Neural cell (in vitro differentiated cells): ENCODE data around the gene TMEM131. TPM values are rescaled to one million over a fixed set of nuclear protein-coding genes. Genes with fewer than 3 reads are reported as not detected.

Experiments
- H2AFZ ChIP-seq: fragments of 200-600, 300-800 bp; sonication (generic), shearing (Covaris generic); 2 replicates; pipeline ENCODE4 v1.6.0; 2014; ENCODE audit warnings: low read depth, mild to moderate bottlenecking, antibody characterized with exemption, low read length, moderate library complexity
- H3F3A ChIP-seq: fragments of 200-600 bp; shearing (Covaris generic); 2 replicates; pipeline ENCODE4 v1.6.1; 2016; ENCODE audit warnings: mild to moderate bottlenecking, moderate library complexity, mixed read lengths, antibody characterized with exemption, low read length; ENCODE audit not compliant: insufficient read depth, poor library complexity, severe bottlenecking
- H3K27ac ChIP-seq: fragments of 200-600, 300-800 bp; sonication (generic), shearing (Covaris generic); 2 replicates; pipeline ENCODE4 v1.5.1; 2014; ENCODE audit warnings: mild to moderate bottlenecking, low read length, moderate library complexity
- H3K27me3 ChIP-seq: fragments of 300-800, 200-600 bp; sonication (generic), shearing (Covaris generic); 2 replicates; pipeline ENCODE4 v1.6.0; 2014; ENCODE audit warnings: mild to moderate bottlenecking, low read depth, low read length, moderate library complexity; ENCODE audit not compliant: insufficient read depth
- H3K36me3 ChIP-seq: fragments of 300-800, 200-600 bp; sonication (generic), shearing (Covaris generic); 2 replicates; pipeline ENCODE4 v1.5.1; 2014; ENCODE audit warnings: mild to moderate bottlenecking, antibody characterized with exemption, low read length, moderate library complexity; ENCODE audit not compliant: insufficient read depth
- H3K4me2 ChIP-seq: fragments of 300-800, 200-600 bp; sonication (generic), shearing (Covaris generic); 2 replicates; pipeline ENCODE4 v1.6.0; 2014; ENCODE audit warnings: mild to moderate bottlenecking, low read length
- H3K4me3 ChIP-seq: fragments of 300-800, 200-600 bp; sonication (generic), shearing (Covaris generic); 2 replicates; pipeline ENCODE4 v1.5.1; 2014; ENCODE audit warnings: mild to moderate bottlenecking, low read length, moderate library complexity
- H3K79me2 ChIP-seq: fragments of 200-600 bp; shearing (Covaris generic); replicated peaks from 2 replicates; pipeline ENCODE4 v1.6.0; 2014; ENCODE audit warnings: mild to moderate bottlenecking, low read length, moderate library complexity; ENCODE audit not compliant: insufficient read depth
- H3K9ac ChIP-seq: fragments of 300-800, 200-600 bp; sonication (generic), shearing (Covaris generic); 2 replicates; pipeline ENCODE4 v1.6.1; 2016; ENCODE audit warnings: mild to moderate bottlenecking, low read length, mixed read lengths
- H3K9me2 ChIP-seq: fragments of 200-600 bp; shearing (Covaris generic); 2 replicates; pipeline ENCODE4 v1.6.1; 2016; ENCODE audit warnings: mild to moderate bottlenecking, low read length, mixed read lengths; ENCODE audit not compliant: insufficient read depth
- H3K9me3 ChIP-seq: fragments of 200-600, 300-800 bp; sonication (generic), shearing (Covaris generic); 2 replicates; pipeline ENCODE4 v1.6.1; 2016; ENCODE audit warnings: mild to moderate bottlenecking, mixed run types, low read length, moderate library complexity, mixed read lengths
- H4K20me1 ChIP-seq: fragments of 200-600 bp; shearing (Covaris generic); 2 replicates; pipeline ENCODE4 v1.6.1; 2016; ENCODE audit warnings: mild to moderate bottlenecking, mixed run types; ENCODE audit not compliant: insufficient read depth
- CTCF ChIP-seq: fragments of 450-650 bp; IDR thresholded peaks from 2 replicates; pipeline ENCODE4 v1.5.1; 2014; ENCODE audit warnings: antibody characterized with exemption, mild to moderate bottlenecking, moderate library complexity; ENCODE audit not compliant: poor library complexity, severe bottlenecking
- EP300 ChIP-seq: fragments of 450-650 bp; conservative IDR thresholded peaks from 2 replicates; pipeline ENCODE4 v1.6.1; 2014; ENCODE audit warnings: antibody characterized with exemption, mild to moderate bottlenecking, moderate library complexity; ENCODE audit not compliant: poor library complexity, severe bottlenecking
- EZH2 ChIP-seq: fragments of 200-600, 300-800 bp; shearing (Covaris generic), sonication (generic); IDR thresholded peaks from 2 replicates; pipeline ENCODE4 v1.6.1; 2014; ENCODE audit warnings: antibody characterized with exemption, low read length, borderline replicate concordance, mild to moderate bottlenecking; ENCODE audit not compliant: insufficient read depth, poor library complexity, severe bottlenecking
- MXI1 ChIP-seq: fragments of 450-650 bp; conservative IDR thresholded peaks from 2 replicates; pipeline ENCODE4 v1.6.1; 2014; ENCODE audit warnings: antibody characterized with exemption, mild to moderate bottlenecking; ENCODE audit not compliant: poor library complexity, severe bottlenecking
- POLR2AphosphoS5 ChIP-seq: IDR thresholded peaks from 2 replicates; pipeline ENCODE4 v1.6.1; 2012
- RAD21 ChIP-seq: fragments of 450-650 bp; conservative IDR thresholded peaks from 2 replicates; pipeline ENCODE4 v1.6.1; 2014; ENCODE audit warnings: antibody characterized with exemption, mild to moderate bottlenecking, moderate library complexity
- REST ChIP-seq: IDR thresholded peaks from 2 replicates; pipeline ENCODE4 v1.6.1; 2012; ENCODE audit warnings: borderline replicate concordance
- SMC3 ChIP-seq: fragments of 450-650 bp; conservative IDR thresholded peaks from 2 replicates; pipeline ENCODE4 v1.6.1; 2014; ENCODE audit warnings: antibody characterized with exemption, mild to moderate bottlenecking, moderate library complexity; ENCODE audit not compliant: poor library complexity
- TAF1 ChIP-seq: IDR thresholded peaks from 2 replicates; pipeline ENCODE4 v1.6.1; 2012; ENCODE audit warnings: low read depth
- polyA plus RNA-seq: library from polyadenylated mRNA; depleted of rRNA; stranded (reverse); fragments of >200 nt; gene quantifications from 2 replicates; pipeline ENCODE4 v1.2.3, GENCODE V29; 2014

The TMEM131 gene
- polyA plus RNA-seq, 1 donor from 2014 or later = 9.6 TPM

GRCh38 chr2:98020992-98021713 lies 25.4 kb upstream of the TMEM131 start:
- Histone ChIP-seq H3K27me3 (no peaks in the 10 kb centered on the region), H3K4me2 (no peak overlapping the region), H3K79me2 (no peaks in the 10 kb centered on the region), H2AFZ (no peak overlapping the region), H3K27ac (no peak overlapping the region), H3F3A (no peaks in the 10 kb centered on the region), H3K9me3 (no peaks in the 10 kb centered on the region), H3K9ac (no peak overlapping the region), H4K20me1 (no peaks in the 10 kb centered on the region), H3K4me3 (no peak overlapping the region), H3K9me2 (no peaks in the 10 kb centered on the region), H3K36me3 (no peaks in the 10 kb centered on the region)
- TF ChIP-seq MXI1 (no peak), REST (no peak), TAF1 (no peak), POLR2AphosphoS5 (no peak), EZH2 (no peak), RAD21 (no peak), CTCF (no peak), SMC3 (no peak), EP300 (no peak)

- Histone ChIP-seq H3F3A (no peaks in the 10 kb centered on the region), H3K79me2 (no peaks in the 10 kb centered on the region), H3K4me2 (no peak overlapping the region), H3K36me3 (no peaks in the 10 kb centered on the region), H3K9me3 (no peaks in the 10 kb centered on the region), H3K27me3 (no peaks in the 10 kb centered on the region), H3K4me3 (no peak overlapping the region), H3K27ac (no peak overlapping the region), H2AFZ (no peak overlapping the region), H4K20me1 (no peaks in the 10 kb centered on the region), H3K9me2 (no peaks in the 10 kb centered on the region), H3K9ac (no peak overlapping the region)
- TF ChIP-seq TAF1 = no peak
- TF ChIP-seq RAD21 = no peak
- TF ChIP-seq MXI1 = no peak
- no peak for TF ChIP-seq SMC3
- TF ChIP-seq REST = no peak
- TF ChIP-seq POLR2AphosphoS5 = no peak
- TF ChIP-seq EP300 = no peak
- no peak for TF ChIP-seq EZH2
- no peak for TF ChIP-seq CTCF
Observed at GRCh38 chr2:98020516-98020915, 24.8 kb upstream of the TMEM131 start.
